Glomerular visceral epithelial cell (primary cell): Measurements from ENCODE around the gene TPM3.
"Not testable (repeated sequence)": the region's sequence is repeated elsewhere in the genome, so short reads cannot be mapped to it uniquely, and the experiment has no call there.

Source experiments
- DNase-seq: peaks from one replicate; pipeline ENCODE4 v3.0.0-alpha.2; 2016; ENCODE audit errors: extremely low spot score

TPM3 gene

DNA sequence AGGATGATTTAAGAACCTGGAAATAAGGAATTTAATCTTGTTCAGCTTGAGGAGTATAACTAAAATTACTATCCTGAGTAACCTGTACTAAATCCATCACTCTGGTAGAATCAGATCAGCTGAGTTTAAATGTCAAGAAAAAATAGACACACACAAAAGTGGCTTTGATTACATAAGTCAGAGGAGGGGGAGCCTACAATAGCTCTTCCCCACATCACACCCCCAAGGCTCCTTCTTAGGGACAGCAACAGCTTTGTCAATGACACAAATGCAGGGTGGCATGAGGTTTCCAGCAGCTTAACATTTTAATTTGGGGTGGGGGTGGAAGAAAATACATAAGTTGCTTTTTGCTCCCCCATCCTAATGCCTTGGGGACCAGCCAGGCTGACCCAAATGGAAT is 24.4 kb downstream of the TPM3 start:
- DNase-seq = no peak

DNA sequence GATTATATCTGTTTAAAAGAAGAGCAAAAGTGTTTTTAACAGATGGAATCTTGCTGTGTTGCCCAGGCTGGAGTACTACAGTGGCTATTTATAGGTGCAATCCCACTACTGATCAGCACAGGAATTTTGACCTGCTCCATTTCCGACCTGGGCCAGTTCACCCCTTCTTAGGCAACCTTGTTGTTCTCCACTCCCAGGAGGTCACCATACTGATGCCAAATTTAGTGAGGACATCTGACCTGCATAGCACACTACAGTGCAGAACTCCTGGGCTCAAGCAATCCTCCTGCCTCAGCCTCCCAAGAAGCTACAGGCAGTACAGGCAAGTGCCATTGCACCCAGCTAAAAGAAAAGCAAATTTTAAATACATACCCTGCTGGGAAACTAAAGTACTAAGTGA is 25.7 kb downstream of the TPM3 start:
- no peak for DNase-seq

DNA sequence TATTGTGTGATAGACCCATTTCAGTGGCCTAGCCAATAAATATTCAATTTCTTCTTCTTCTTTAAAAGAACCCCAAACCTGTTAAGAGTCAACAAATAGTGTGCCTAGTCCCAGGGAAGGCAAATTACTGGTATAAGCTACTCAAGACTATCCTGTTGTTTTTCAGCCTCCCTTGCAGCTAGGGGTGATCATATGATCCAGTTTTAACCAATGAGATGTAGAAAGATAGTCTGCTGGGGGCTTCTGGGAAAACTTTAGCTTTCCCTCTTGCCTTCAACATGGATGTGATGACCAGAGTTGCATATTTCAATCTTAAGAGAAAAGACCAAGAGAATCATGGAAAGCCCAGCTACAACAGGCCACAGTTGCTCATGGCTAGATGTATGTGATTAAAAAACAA is 32.3 kb downstream of the TPM3 start:
- no peak for DNase-seq

DNA sequence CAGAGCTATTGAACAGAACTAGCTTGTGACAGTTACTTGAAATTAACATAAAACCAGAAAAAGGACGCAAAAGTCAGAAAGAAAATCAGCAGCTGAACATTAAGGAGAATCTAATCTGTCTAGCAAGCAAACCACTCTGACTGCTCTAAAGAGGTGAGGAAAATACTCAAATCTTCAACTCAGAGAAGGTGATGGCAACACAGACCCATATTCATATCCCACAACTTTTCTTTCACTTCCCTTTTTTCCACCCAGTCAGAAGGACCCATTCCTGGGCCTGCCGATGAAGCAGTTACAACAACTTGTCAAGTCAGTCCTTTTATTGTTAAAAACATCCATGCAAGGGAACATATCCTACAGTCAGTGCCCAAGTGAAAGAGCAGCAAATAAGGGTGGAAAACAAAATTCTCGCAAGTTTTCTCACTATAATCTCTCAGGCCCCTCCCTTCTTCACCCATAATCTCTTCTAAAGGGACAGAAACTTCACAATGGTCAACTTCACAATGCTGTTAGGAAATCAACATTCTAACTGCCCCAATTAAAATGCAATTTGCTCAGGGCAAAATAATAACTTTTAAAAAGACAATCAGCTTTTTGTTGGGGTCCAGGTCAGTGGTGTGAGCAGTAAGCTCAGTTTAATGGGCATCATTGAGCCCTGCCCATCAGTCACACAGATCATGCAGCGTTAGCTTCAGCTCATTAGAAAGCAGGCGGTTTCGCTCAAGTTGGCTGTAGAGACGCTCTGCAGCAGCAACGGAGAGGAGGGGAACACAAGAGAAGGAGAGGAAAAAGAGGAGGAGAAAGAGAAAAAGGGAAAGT is 33.4 kb downstream of the TPM3 start:
- DNase-seq = no peak

DNA sequence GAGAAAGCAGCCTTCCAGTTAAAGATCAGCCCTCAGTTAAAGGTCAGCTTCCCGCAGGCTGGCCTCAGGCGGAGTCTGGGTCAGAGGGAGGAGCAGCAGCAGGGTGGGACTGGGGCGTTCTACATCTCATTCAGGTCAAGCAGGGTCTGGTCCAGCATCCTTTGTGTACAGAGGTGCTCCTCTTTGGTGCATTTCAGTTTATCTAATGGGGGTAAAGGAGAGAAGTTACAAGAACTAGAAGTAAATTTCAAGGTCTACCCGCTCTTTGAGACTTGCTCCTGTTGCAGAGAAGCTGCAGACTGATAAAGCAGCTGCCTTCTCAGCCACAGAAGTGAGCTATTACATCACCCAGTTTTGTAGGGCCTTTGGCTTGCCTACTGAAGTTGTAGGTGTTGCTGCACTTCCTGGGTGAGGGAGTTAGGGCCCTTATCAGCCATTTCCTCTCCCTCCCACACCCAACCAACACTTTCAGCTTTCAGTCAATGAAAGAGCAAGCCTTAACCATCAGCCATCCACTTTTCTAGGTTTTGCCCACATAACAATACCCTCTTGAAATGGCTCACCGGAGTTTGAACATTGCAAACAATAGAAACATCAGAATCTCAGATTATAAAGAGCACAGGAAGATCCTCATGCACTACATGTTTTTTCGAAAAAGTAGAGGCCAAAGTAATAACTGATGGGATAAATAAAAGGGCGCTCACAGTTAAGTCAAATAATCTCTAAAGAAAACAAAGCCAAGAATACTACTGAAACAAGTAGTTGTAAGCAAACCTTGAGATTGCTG is 34.2 kb downstream of the TPM3 start:
- no peak for DNase-seq

DNA sequence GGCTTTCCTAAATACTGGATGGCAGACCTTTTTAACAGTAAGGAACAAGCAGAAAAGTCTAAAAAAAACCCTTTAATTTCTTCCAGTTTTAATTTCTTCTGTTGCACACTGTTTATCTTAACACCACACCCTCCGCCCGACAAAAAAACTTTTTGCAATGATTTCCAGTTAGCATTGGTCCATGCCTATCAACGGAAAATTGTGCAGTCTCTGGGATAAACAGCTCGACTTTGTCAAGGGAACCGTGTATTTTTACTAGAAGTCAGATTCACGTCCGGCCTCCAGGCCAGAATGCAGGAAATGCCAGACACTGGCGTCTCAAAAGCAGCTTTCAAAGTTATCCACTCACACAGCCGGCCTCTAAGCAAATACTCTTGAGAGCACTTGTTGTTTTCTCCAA is 36.6 kb downstream of the TPM3 start:
- no peak for DNase-seq

DNA sequence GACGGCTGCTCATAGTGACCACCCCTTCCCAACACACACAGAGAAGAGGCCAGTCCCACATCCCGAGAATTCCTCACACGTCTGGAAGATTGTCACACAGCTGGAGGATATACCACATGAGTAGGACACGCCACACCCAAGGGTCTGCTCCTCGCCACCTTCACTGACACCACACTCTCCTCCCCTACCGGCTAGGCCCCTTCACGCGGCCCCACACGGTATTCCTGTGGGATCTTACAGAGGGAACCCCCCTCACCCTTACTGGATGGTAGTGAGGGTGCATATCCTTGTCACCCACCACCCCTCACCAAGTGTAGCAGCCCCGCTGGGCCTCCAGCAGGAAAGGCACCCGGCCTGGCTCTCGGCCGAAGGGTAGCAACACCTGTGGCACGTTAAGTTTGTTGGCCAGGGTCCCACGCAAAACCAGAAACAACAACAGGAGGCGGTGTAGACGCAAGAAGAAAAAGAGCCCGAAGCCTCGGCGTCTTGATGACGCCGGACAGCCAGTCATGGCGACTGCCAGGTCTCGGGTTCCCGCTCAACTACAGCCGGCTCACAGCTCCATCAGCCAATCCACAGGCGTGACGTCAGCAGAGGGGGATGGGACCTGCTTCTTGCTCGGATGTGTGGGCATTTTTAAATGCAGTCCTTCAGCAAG is 37.2 kb downstream of the TPM3 start, which contains the start of gene NUP210L:
Gene NUP210L, minus strand, starts transcription at position 540 of the 658 bp plus-strand sequence.
- DNase-seq = no peak

DNA sequence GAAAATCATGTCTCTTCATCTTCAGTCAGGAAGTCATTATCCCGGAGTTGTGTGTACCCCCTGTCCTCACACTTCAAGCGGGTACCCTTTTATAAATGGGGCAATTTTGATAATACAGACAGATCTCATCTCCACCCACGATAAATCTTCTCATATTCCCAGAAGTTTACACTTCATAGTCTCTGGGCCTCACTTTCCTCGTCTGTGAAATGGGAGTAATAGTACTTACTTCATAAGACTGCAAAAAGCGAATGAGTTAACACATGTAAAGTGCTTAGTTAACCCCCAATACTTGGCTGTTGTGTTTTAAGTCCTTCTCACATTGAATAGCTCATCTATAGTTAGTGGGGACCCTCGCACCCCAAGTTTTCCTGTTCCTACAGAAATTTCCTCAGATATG is 37.8 kb downstream of the TPM3 start:
- DNase-seq = no peak

DNA sequence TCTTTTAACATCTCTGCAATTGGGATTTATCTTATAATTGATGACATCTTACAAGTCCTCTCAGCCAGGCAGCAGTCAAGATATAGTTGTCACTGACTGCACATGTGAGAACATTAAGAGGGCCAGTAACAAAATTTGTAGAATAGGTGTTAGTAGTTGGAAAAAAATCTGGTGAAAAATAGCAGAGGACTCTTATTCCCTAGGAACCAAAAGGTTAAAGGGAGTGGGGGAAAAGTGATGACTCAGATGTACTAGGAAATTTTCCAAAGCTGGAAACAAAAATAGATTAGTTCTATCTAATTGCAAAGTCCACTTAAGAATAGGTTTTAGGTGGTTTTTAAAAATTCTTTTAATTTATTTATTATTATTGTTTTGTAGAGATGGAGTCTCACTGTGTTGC is 40.6 kb downstream of the TPM3 start:
- no peak for DNase-seq

DNA sequence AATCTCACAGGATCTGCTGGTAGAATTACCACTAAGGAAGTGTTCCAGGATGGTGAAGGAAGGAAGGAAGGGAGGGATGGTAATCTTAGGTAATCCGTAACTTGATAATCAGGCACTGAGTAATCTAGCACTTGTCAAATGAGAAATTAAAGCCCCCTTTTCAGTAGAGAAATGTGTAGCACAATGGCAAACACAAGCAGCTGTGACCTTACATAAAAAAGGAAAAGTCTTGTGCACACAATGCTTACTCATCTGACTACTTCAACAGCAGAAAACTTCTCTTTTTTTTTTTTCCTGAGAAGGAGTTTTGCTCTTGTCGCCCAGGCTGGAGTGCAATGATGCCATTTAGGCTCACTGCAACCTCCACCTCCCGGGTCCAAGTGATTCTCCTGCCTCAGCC is 43.1 kb downstream of the TPM3 start:
- no peak for DNase-seq

DNA sequence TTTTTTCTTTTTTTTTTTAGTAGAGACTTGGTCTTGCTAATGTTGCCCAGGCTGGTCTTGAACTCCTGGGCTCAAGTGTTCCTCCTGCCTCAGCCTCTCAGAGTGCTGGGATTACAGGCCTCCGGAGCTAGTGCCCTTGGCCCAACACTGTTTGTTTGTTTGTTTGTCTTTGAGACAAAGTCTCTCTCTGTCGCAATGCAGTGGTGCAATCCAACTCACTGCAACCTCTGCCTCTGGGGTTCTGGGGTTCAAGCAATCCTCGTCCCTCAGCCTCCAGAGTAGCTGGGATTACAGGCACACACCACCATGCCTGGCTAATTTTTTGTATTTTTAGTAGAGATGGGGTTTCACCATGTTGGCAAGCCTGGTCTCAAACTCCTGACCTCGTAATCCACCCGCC is 44.4 kb downstream of the TPM3 start:
- DNase-seq = not testable (repeated sequence)

DNA sequence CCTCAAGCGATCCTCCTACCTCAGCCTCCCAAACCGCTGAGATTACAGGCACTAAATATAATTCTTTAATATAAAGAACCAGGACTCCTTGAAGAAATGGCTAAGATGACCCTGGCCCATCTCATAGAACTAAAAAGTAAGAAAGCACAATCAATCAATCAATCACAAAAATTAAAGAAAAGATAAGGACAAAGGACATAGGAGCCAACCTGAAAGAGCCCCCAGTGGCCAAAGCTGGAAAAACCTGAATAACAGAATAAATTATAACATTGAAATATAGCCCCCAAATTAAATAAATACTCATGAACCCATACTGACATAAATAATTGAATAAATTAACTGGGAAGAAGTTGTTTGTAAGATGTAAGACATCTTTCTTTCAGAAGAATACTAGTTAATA is 45.9 kb downstream of the TPM3 start:
- DNase-seq = no peak

DNA sequence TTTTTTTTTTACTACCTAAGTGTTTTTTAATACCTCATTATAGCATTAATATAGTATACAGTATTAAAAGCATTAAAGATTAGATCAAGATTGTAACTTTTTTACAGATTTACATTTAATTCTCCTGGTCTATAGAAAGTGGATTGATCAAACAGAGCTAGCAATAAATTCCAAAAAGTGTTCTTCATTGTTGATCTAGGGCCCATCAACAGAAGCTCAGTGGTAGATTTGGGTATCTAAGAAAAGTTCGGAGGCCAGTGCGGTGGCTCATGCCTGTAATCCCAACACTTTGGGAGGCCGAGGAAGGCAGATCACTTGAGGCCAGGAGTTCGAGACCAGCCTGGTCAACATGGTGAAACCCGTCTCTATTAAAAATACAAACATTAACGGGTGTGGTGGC is 49.5 kb downstream of the TPM3 start:
- no peak for DNase-seq

DNA sequence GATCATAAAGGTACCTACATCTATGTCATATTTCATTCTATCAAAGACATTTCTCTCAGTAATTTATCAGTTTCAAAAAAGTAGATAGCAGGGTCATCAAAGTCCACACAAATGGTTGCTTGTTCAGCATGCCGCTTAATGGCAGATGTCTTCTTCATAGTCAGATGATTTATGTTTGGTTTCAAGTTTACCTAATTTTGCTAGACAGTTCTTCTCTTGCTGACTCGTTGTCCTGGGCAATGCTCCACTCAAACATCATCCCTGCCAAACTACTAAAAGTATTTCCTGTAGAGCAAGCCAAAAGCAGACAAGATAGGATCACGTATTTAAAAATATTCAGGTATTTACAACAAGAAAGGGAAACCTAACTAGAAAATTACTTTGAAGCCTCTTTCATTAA is 50.7 kb downstream of the TPM3 start:
- no peak for DNase-seq

DNA sequence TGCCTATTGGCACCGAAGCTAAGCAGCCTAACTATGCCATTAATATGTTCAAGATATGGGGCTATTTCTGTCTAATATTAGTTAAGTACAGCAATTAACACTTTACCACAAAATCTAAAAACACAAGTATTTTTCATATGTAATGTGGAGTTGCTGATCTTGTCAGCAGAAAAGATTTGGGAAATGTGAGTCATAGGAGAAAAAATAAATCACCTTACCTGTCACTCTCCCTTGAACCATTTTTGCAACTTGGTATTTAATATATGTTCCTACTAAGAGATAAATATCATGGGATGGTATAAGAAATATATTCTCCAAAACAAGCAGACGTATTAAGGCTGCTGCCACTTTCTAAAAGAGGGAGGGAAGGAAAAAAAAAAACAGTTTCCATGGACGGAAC is 54.0 kb downstream of the TPM3 start:
- DNase-seq = no peak

DNA sequence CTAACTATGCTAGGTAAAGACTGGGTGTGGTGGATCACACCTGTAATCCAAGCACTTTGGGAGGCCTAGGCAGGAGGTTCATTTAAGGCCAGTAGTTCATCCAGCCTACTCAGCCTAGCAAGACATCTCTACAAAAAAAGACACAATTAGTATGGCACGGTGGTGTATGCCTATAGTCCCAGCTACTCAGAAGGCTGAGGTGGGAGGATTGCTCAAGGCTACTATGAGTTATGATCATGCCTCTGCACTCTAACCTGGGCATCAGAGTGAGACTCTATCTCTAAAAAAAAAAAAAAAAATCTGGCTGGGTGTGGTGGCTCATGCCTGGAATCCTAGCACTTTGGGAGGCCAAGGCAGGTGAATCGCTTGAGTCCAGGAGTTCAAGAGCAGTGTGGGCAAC is 58.6 kb downstream of the TPM3 start:
- DNase-seq = no peak

DNA sequence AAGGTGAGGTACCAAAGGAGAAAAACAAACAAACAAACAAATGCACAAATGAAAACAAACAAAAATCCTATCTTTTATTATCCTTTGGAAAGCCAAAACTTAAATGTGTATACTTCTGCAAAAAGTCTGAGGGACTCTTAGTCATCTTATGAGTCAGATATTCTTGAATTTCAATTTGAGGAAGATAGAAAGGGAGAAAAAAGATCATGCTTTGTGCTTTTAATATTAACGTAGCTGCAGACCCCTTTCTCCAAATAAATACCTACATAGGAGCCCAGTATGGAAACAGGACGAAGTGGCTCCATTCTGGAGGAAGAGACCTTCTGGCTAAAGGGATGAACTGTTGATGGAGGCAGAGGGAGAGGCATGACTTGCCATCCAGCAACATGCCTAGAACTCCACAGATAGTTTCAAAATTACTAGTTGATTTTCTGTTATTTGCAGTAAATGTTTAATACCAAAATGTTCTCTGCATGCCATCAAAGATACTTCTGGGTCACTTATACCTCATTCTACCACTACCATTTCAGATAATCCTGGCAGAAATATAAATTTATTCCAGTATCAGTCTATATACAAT is 62.4 kb downstream of the TPM3 start:
- DNase-seq = no peak

DNA sequence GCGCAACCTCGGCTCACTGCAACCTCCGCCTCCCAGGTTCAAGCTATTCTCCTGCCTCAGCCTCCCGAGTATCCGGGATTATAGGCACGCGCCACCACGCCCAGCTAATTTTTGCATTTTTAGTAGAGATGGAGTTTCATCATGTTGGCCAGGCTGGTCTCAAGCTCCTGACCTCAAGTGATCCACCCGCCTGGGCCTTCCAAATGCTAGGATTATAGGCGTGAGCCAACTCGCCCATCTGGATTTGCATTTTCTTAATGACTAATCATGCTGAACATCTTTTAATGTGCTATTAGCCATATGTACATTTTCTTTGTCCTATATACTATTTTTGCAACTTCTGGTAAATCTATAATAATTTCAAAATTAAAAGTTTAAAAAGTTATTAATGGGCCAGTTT is 68.7 kb downstream of the TPM3 start:
- not testable (repeated sequence) for DNase-seq

DNA sequence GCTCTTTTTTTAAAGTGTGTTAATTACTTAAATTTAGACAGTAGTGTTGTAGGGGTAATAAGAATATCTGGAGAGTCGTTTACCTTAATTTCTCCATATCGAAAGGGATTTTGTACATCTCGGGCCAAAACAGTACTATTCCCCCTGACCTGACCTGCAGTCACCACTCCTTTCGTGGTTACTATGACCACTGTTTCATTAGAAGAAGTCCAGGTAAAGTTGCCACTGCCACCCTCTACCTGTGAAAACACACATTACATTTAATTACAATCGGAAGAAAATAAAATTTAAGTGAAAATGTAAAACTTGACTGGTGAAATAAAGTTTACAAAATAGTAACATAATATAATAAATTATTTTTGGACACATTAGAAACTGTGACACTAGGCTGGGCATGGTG is 74.3 kb downstream of the TPM3 start:
- DNase-seq = no peak

DNA sequence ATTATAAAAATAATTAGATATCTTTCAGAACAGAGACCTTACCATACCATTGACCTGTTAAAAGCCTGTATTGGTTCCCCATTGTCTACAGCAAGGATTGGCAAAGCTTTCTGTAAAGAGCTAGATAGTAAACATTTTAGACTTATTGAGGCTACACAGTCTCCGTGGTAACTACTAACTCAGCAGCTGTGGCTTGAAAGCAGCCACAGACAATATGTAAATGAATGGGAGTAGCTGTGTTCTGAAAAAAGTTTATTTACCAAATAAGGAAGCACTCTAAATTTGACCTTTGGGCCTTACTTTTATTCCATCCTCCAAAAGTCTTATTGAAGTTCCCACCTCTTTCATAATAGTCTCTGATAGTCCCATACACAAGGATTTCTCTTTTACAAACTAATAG is 76.7 kb downstream of the TPM3 start:
- DNase-seq = no peak
